GM18951 (cell line): ENCODE measurements around the gene STXBP5.

Source experiments
- POLR2A ChIP-seq: IDR thresholded peaks from 4 replicates; pipeline ENCODE4 v1.6.1; 2011; ENCODE audit warnings: mild to moderate bottlenecking; ENCODE audit not compliant: insufficient read length, insufficient read depth; ENCODE audit errors: extremely low read depth
- in situ Hi-C: fragments of 300-500 bp; cut with MboI; formaldehyde crosslinking; loops from one replicate; pipeline ENCODE4 v1.12.0; 2022; ENCODE audit warnings: low sequenced_read_pairs, mixed read lengths, inconsistent platforms; ENCODE audit not compliant: unreplicated experiment

The STXBP5 gene

DNA sequence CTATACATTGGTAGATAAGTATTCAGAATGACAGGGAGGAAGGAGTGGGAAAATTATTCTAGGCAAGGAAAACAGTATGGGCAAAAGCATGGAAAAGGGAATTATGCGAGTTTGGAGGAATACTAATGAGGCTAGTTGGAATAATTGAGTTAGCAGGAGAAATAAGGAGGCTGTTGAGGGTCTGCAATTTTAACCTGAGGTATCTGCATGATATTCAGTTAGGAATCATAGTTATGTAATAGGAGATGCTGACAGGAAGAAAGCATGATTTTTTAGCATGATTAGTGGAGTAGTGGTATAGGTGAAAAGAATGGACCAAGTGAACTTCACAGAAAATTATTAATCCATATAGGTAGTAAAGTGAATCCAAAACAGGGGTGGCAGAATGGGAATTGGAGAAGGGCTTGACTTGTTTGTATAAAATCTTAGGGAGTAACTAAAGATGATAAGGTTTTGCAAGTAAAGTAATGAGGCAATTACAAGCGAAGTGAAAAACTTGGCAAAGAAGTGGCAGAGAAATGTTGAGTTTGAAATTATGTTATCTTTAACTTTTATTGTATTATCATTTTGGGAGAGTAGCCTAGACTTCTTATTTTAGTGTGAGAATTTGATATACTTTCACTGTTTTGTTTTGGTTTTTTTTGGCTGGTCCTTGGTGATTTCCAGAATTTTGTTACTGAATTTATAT, 5.7 kb downstream of the STXBP5 start:
- in situ Hi-C loops: no loop called here
- TF ChIP-seq POLR2A: no peak

DNA sequence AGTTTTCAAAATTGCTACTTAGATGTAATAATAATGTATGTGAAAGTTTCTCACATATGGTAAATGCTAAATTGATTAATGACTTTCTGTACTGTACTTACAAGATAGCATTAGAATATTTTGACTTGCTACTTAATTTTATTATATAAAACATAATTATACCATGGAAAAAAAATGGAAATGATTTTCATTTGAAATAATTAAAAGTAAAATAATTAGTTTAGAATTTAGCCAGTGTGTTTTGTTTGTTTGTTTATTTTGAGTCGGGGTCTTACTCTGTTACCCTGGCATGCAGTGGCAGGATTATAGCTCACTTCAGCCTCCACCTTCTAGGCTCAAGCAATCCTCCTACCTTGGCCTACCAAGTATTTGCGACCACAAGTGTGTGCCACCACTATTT, 7.1 kb downstream of the STXBP5 start:
- no peak for TF ChIP-seq POLR2A
- in situ Hi-C loops: no loop called here

DNA sequence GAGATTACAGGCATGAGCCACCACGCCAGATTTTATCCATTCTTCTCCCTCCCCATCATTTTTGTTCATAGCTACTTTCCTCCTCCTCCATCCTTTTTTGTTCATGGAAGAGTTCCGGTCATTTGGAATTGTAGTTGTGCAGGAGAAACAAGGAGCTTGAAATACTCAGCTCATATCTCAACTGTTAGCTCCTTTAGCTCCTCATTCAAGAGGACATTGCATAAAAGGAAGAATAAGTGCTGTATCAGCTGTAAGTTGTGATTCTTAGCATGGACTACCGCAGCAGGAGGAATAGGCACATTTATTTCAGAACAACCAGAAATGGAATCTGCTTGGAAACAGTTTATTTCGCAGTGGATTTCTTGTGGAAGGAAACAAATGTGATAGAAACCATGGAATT, 7.6 kb downstream of the STXBP5 start:
- in situ Hi-C loops: no loop called here
- TF ChIP-seq POLR2A: no peak

DNA sequence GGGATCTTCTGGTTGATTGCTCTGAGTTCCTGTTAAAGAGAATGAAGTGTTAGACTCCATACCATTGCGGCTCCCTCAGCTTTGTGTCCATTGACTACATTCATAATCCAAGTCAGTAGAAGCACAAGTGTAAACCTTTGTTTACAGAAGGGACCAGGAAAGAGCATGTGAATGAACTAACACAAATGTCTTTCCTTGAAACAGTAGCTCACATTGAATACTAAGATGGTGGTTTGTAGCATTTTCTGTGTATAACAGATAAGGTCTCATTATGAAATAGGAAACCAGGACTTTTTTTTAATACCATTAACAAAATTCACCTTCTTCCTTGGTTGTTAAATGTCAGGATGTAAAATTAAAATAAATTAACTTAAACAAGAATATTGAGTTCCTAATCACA, 8.4 kb downstream of the STXBP5 start:
- in situ Hi-C loops: no loop called here

DNA sequence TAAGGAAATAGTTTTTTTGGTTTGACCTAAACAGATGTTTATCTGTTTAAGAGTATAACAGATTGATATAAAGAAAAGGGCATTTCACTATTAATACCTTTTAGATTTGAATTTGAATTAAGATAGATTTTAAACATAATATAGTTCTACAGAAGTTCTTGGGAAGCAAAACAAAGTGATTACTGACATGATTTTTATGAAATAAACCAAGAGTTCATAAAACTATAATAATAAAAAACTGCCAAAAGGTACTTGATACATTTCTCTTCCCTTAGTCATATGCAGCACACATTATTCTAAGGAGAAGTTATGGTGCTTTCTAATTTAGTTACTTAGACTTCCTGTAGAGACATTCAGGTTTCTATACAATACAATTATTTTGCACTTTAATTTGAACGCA, 9.6 kb downstream of the STXBP5 start:
- in situ Hi-C loops: no loop called here
- no peak for TF ChIP-seq POLR2A

More for the DNA sequence above, 8.4 kb downstream of the STXBP5 start:
- TF ChIP-seq POLR2A: no peak

DNA sequence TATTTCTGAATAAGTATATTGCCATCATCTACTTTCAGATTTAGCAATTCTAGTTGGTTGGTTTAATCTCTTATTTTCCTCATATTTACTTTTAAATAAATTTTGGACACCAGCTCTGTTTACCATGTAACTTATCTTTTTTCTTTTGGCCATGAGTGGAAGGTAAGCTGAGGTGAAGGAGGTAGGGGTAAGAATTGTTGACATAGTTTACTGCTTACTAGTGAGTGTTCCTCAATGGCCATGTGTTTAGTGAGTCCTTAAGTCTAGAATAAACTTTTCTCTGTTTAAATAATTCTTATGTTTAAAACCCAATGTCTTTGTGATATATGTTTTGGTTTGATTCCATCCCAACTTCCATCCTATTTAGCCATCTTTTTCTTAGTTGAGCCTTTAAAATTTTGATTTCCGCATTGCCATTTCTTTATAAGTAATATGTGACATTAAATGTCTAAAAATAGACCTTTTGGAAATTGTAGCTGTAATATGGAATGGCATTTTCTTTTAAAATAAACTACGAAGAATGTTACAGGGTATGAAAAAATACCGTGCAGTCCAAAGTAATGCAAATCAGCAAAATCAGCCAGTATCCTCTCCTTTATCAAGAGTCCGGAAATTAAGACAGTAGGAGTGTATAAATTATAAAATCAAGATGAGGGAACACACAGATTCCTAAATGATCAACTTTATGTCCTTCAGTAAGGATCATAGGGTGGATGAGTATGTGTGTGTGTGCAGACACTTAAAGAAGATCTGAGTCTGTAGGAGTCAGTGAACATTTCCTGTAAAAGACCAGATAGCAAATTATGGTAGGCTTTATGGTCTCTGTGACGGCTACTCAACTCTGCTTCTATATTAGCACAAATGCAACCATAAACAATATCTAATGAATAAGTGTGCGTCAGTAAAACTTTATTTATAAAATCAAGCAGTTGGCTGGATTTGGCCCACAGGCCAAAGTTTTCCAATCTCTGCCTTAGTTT, 10.3 kb downstream of the STXBP5 start:
- in situ Hi-C loops: no loop called here
- TF ChIP-seq POLR2A: no peak

DNA sequence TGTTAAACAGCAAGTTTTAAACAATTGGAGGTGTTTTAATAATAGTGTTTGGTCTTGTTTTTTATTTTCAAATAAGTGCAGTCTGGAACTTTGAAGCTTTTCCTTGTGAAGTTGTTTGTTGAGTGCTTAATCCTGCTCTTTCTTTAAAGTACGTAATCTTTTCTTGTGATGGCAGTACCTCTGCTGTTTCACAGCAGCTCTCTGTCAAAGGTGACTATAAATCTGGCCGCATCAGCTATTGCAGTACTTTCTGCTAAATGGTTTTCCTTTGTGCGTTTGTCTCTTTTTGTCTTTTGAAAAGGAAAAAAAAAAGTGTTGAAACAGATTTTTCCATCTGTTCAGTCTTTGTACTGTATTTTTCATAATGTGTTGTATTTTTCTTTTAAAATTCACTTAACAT, 12.7 kb downstream of the STXBP5 start:
- in situ Hi-C loops: no loop called here

DNA sequence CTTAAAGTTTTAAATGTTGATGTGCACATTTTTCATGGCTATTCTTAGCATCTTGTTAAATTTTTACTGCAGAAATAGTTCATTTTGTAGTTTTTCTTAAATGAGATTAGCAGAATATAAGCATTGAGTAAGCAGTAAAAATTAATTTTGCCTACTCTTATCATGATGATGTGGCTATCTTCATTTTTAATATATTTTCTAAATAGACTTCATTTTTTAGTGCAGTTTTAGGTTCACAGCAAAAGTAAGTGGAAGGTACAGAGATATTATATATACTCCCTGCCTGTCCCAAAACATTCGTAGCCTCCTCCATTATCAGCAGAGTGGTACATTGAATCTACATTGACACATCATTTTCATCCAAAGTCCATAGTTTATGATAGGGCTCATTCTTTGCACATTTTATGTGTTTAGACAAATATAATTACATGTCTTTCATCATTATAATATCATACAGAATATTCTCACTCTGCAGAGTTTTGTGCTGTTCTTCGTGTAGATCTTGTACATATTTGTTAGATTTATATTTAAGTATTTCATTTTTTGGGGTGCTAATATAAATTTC, 13.7 kb downstream of the STXBP5 start:
- in situ Hi-C loops: no loop called here
- TF ChIP-seq POLR2A: no peak

More for the DNA sequence above, 12.7 kb downstream of the STXBP5 start:
- no peak for TF ChIP-seq POLR2A

DNA sequence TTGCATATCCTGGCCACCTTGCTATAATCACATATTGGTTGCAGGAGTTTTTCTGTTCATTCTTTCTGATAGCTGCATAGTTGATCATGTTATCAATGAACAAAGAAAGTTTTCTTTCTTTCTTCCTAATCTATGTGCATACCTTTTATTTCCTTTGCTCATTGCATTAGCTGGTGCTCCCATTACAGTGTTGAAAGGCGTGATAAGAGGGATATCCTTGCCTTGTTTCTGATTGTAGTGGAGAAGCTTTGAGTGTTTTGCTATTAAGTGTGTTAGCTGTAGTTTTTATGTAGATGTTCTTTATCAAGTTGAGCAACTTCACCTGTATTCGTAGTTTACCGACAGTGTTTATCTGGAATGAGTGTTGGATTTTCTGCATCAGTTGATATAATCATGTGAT, 14.6 kb downstream of the STXBP5 start:
- no peak for TF ChIP-seq POLR2A
- in situ Hi-C loops: no loop called here

DNA sequence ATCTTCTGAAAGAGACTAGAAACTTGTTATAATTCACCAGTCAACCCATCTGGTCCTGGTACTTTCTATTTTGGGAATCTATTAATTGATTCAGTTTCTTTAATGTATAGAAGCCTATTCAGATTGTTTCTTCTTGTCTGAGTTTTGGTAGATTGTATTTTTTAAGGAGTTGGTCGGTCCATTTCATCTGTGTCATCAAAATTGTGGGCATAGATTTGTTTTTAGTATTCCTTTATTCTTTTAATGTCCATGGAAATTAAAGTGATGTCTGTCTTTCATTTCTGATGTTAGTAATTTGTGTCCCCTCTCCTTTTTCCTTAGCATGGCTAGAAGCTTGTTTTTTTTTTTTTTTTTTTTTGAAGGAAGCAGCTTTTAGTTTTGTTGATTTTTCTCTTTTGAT, 15.2 kb downstream of the STXBP5 start:
- in situ Hi-C loops: no loop called here
- TF ChIP-seq POLR2A: no peak

DNA sequence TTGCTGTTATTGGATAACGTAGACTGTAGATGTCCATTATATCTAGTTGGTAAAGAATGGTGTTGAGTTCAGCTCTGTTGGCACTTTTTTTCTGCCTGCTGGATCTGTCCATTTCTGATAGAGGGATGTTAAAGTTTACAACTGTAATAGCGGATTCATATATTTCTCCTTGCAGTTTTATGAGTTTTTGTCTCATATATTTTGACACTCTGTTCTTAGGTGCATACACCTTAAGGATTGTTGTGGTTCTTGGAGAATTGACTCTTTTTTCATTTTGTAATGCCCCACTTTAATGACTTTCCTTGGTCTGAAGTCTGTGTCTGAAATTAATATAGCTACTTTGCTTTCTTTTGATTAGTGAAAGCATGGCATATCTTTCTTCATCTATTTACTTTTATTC, 16.1 kb downstream of the STXBP5 start:
- in situ Hi-C loops: no loop called here
- no peak for TF ChIP-seq POLR2A

DNA sequence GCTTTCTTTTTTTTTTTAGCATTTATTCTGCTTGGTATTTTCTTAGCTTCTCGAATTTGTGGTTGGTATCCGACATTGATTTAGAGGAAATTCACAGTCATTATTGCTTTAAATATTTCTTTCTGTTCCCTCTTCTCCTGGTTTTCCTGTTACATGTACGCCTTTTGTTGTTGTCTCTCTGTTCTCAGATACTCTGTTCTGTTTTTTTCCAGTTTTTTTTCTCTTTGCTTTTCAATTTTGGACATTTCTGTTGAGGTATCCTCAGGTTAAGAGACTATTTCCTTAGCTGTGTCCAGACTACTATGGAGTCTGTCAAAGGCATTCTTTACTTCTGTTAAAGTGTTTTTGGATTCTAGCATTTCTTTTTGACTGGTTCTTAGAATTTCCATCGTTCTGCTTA, 17.5 kb downstream of the STXBP5 start:
- TF ChIP-seq POLR2A: no peak
- in situ Hi-C loops: no loop called here

DNA sequence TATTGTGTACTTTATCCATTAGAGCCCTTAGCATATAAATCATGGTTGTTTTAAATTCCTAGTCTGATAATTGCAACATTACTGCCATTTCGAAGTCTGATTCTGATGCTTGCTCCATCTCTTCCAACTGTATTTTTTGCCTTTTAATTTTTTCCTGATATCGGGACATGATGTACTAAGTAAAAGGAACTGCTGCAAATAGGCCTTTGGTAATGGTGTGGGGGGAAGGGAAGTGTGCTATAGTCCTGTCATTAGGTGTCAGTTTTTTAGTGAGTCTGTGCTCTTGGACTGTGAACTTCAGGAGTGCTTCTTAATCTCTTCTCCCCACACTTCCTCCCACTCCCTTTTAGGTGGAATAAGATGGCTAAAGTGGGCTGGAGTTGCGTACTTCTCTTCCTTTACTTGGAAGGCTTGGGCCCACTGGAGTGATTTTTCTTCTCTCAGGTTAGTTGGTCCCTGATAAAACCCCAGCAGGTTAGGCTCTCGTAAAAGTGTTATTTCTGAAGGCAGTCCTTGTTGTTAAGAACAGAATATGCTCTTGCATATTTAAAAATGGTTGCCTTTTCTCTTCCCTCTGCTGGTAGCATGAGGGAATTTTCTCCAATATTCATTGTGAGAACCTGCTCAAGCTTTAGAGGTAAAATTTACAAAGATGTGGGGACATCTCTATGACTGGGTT, 18.1 kb downstream of the STXBP5 start:
- TF ChIP-seq POLR2A: no peak
- in situ Hi-C loops: no loop called here
